GM10248 (cell line): ENCODE results near the gene RNASE3.
"Not testable (repeated sequence)": the region's sequence is repeated elsewhere in the genome, so short reads cannot be mapped to it uniquely, and the experiment has no call there.

Experiments
- CTCF ChIA-PET: fragments of 300-600 bp; sonication (Branson Sonifier 250); formaldehyde crosslinking; extraction: SDS; loops from one replicate; lab custom pipeline; 2021; ENCODE audit warnings: antibody characterized with exemption; lab: Yijun Ruan, JAX
- POLR2A ChIA-PET: fragments of 350-650 bp; sonication (Branson Sonifier 250); formaldehyde crosslinking; extraction: SDS; loops from one replicate; lab custom pipeline; 2020; ENCODE audit warnings: antibody characterized with exemption; lab: Yijun Ruan, JAX
- DNase-seq: peaks from one replicate; pipeline ENCODE4 v3.0.0; 2012; ENCODE audit errors: extremely low spot score
- TF ChIP-seq, protein P1 (sequence below): IDR thresholded peaks from 2 replicates; pipeline ENCODE4 v1.5.1; 2012; ENCODE audit warnings: mild to moderate bottlenecking, low read depth; ENCODE audit errors: extremely low read depth, missing control alignments, control extremely low read depth

RNASE3 gene

GRCh38 chr14:20878695-20879094 is 12.5 kb upstream of the RNASE3 start:
- DNase-seq, result no peak
- ChIA-PET POLR2A (no interaction called here), CTCF (interaction anchor here (2.4 to 3.3 kb wide), 2 partner anchors 21 to 92 kb away, joined by 9 to 15 read pairs; no protein-coding TSS in a partner anchor)
- TF ChIP-seq, protein P1, sequence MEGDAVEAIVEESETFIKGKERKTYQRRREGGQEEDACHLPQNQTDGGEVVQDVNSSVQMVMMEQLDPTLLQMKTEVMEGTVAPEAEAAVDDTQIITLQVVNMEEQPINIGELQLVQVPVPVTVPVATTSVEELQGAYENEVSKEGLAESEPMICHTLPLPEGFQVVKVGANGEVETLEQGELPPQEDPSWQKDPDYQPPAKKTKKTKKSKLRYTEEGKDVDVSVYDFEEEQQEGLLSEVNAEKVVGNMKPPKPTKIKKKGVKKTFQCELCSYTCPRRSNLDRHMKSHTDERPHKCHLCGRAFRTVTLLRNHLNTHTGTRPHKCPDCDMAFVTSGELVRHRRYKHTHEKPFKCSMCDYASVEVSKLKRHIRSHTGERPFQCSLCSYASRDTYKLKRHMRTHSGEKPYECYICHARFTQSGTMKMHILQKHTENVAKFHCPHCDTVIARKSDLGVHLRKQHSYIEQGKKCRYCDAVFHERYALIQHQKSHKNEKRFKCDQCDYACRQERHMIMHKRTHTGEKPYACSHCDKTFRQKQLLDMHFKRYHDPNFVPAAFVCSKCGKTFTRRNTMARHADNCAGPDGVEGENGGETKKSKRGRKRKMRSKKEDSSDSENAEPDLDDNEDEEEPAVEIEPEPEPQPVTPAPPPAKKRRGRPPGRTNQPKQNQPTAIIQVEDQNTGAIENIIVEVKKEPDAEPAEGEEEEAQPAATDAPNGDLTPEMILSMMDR, result no peak

DNA sequence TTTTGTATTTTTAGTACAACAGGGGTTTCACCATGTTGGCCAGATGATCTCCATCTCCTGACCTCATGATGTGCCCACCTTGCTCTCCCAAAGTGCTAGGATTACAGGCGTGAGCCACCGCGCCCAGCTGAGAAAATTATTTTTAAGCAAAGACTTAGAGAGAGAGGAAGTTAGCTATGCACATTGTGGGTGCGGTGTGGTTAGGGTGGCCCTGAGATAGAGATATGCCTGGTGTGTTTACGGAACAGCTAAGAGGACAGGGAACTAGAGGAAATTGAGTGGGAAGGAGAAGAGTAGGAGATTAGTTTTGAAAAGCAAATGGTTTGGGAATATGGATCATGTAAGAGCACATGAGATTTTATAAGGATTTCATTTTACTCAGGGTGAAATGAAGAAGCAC is 10.0 kb upstream of the RNASE3 start:
- POLR2A ChIA-PET, DNase-seq: not testable (repeated sequence)
- CTCF ChIA-PET, result interaction anchor here (2.4 to 3.3 kb wide), 2 partner anchors 23 to 90 kb away, joined by 9 to 15 read pairs; no protein-coding TSS in a partner anchor

GRCh38 chr14:20882787-20883186 is 8.4 kb upstream of the RNASE3 start:
- POLR2A ChIA-PET, DNase-seq, CTCF ChIA-PET: not testable (repeated sequence)

DNA sequence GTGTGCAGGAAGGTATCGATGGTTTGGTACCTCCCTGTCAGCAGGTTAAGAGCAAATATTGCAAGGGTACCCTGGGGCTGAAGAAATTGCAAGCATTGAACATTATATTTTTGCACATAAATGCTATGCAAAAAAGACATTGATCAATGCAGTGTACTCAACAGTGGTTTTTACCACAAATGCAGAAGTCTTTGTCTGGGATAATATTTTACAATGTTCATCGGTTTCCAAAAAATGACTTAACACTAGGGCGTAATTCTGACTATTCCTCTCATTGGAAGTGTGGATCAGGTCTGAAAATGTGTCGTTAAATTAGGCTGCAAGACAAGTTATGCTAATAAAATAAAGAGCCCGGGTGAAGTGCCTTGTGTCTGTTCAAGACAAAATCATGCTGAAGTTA is 2.8 kb upstream of the RNASE3 start:
- CTCF ChIA-PET, DNase-seq, POLR2A ChIA-PET: not testable (repeated sequence)

GRCh38 chr14:20895322-20895721 is 4.1 kb downstream of the RNASE3 start:
- DNase-seq, POLR2A ChIA-PET, CTCF ChIA-PET: not testable (repeated sequence)

GRCh38 chr14:20904393-20905029 is 13.3 kb downstream of the RNASE3 start:
- POLR2A ChIA-PET, result no interaction called here
- TF ChIP-seq, protein P1, result no peak
- DNase-seq, result no peak
- CTCF ChIA-PET, result interaction anchor here (1.2 kb wide), 1 partner anchor 47 kb away, joined by 3 read pairs; no protein-coding TSS in a partner anchor

DNA sequence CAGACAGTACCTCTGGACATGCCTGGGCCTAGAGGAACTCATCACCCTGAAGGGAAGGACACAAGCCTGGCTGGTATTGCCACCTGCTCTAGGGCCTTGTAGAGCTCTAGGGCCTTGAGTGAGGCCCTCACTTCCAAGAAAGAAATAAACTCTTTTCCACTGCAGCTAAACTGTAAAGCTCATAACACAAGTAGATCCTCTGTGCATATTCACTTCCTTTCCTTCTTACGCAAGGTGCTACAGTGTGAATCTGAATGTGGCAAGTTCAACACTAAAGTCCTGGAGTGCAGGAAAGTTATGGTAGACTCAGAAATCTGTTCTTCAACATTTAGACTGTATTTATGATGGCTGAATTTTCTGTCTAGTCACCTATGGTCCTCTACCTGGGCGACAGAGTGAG is 14.5 kb downstream of the RNASE3 start:
- ChIA-PET POLR2A (no interaction called here), CTCF (no interaction called here)
- no peak for DNase-seq
- TF ChIP-seq, protein P1, result no peak

- CTCF ChIA-PET, result no interaction called here
- POLR2A ChIA-PET, result no interaction called here
- no peak for DNase-seq
- TF ChIP-seq, protein P1, result no peak
These were observed 16.0 kb downstream of the RNASE3 start for GRCh38 chr14:20907214-20907613.

GRCh38 chr14:20910822-20911221 is 19.6 kb downstream of the RNASE3 start:
- DNase-seq, POLR2A ChIA-PET, CTCF ChIA-PET: not testable (repeated sequence)

- CTCF ChIA-PET, POLR2A ChIA-PET, DNase-seq: not testable (repeated sequence)
These were observed 28.0 kb downstream of the RNASE3 start for GRCh38 chr14:20919038-20919756.

DNA sequence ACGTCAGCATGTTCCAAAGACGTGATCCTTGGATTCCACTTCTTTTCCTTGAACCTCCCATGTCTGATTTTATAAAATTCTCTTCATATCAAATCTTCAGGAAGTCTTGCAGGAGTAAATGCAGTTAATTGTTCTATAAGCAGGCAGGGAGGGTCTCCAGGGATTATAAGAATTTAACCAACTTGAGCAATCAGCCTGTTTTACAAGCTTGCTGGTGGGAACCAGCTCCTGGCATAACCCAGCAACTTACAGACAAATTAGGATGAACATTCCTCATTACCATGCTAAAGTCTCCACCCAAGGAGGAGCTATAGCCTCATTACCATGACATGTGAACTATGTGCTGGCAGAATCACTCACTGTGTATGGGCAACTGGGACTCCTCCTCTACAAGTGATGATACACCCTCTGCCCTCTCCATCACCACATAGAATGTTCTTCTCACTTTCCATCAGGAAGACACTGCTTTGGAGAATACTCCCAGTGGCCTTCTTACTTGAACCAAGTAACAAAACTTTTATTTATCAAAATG is 32.6 kb downstream of the RNASE3 start:
- POLR2A ChIA-PET, DNase-seq: not testable (repeated sequence)
- CTCF ChIA-PET, result interaction anchor here (1.0 kb wide), 1 partner anchor 10 kb away, joined by 3 read pairs; no protein-coding TSS in a partner anchor
